Stomach (tissue), 9 donors: ENCODE measurements around the gene PSMD3. TPM values are rescaled to one million over a fixed set of nuclear protein-coding genes. Genes with fewer than 3 reads are reported as not detected.

Source experiments
- DNase-seq, 2 donors: peaks; one replicate each; pipeline versions ENCODE4 v3.0.0 to v3.0.0-alpha.2; 2013 to 2019
- H3K27ac ChIP-seq, 5 donors: fragments of 200-600 bp in 4 of 5; sonication (generic) in 4 of 5; one replicate each; pipeline ENCODE4 v1.5.1; 2013 to 2019; ENCODE audit warnings: mild to moderate bottlenecking in 1 of 5, moderate library complexity in 1 of 5
- H3K27me3 ChIP-seq, 3 donors: fragments of 200-600 bp; sonication (generic); one replicate each; pipeline ENCODE4 v1.5.1; 2017 to 2019; ENCODE audit warnings: mixed run types in 1 of 3
- H3K36me3 ChIP-seq, 4 donors: fragments of 200-600 bp; sonication (generic); 1 replicate in 3 of 4; 2 replicates in 1 of 4; pipeline ENCODE4 v1.5.1; 2016 to 2019
- H3K4me1 ChIP-seq, 4 donors: fragments of 200-600 bp; sonication (generic); one replicate each; pipeline ENCODE4 v1.5.1; 2016 to 2019
- H3K4me3 ChIP-seq, 4 donors: fragments of 200-600 bp; sonication (generic) in 3 of 4; one replicate each; pipeline ENCODE4 v1.5.1; 2016 to 2019; ENCODE audit warnings: mild to moderate bottlenecking in 1 of 4
- H3K9me3 ChIP-seq, 4 donors: fragments of 200-600 bp; sonication (generic); one replicate each; pipeline ENCODE4 v1.5.1; 2016 to 2019
- CTCF ChIP-seq, 7 experiments: fragments of 450-650 bp in 4 of 7; fragments of 200-600 bp in 3 of 7; sonication (generic) in 3 of 7; IDR thresholded peaks; one replicate each; pipeline ENCODE4 v1.5.1; 2016 to 2019; ENCODE audit warnings: antibody characterized with exemption in 7 of 7, control low read depth in 2 of 7, mild to moderate bottlenecking in 1 of 7
- EP300 ChIP-seq: sonication (generic); formaldehyde crosslinking; IDR thresholded peaks from one replicate; pipeline ENCODE4 v1.6.1; 2017; ENCODE audit warnings: antibody characterized with exemption
- POLR2A ChIP-seq, 4 donors: fragments of 450-650 bp; IDR thresholded peaks; one replicate each; pipeline ENCODE4 v1.6.1; 2016; ENCODE audit warnings: antibody characterized with exemption in 4 of 4, control low read depth in 2 of 4, mild to moderate bottlenecking in 1 of 4, moderate library complexity in 1 of 4
- POLR2AphosphoS5 ChIP-seq, 3 donors: sonication (generic); formaldehyde crosslinking; IDR thresholded peaks; one replicate each; pipeline ENCODE4 v1.6.1; 2016; ENCODE audit warnings: antibody characterized with exemption in 3 of 3
- WGBS, 5 donors: extraction: QIAGEN DNeasy Blood & Tissue Kit in 3 of 5; methylation state at CpG; one replicate each; pipeline versions ENCODE4 v1.1.5 to v1.1.7; 2013 to 2018; 5-methylcytosine and 5-hydroxymethylcytosine counted together
- intact Hi-C: fragments of 100-400 bp; cut with DNase I; formaldehyde crosslinking; loops from one replicate; pipeline ENCODE4 v1.15.1; 2023; ENCODE audit warnings: low total_unique reads
- polyA plus RNA-seq, 3 donors: library from polyadenylated mRNA; stranded (reverse); fragments of 200-250 nt; gene quantifications; one replicate each; pipeline ENCODE4 v1.2.3, GENCODE V29; 2013
- total RNA-seq, 5 donors: library from RNA; depleted of rRNA; stranded (reverse); fragments of >200 nt; gene quantifications; one replicate each; pipeline versions ENCODE4 v1.1.0 to v1.2.3, GENCODE V29; 2014 to 2016
- donor health status: healthy with polysubstance abuse.
- donor health status: Bipolar disorder and iron deficiency.
- donor health status: healthy.

Gene PSMD3
- total and polyA plus RNA-seq, 8 donors = 13.4 to 140 (median 47.3) TPM

GRCh38 chr17:39970157-39970692 is 10.4 kb upstream of the PSMD3 start:
- Histone ChIP-seq H3K4me1 (peaks cover 0 to 9% (median 0%) of the 10 kb centered on the region in 4 donors), H3K27me3 (peaks cover 0 to 42% (median 0%) of the 10 kb centered on the region in 3 donors), H3K36me3 (no peaks in the 10 kb centered on the region), H3K9me3 (no peaks in the 10 kb centered on the region), H3K27ac (no peak overlapping the region), H3K4me3 (no peak overlapping the region)
- WGBS, 5 donors = 50 to 68% (median 64%) methylated on average over 7 of the region's 7 CpGs
- TF ChIP-seq CTCF (IDR thresholded peaks at IDR 0.05) (no peak), EP300 (no peak), POLR2AphosphoS5 (IDR thresholded peaks at IDR 0.05) (no peak), POLR2A (IDR thresholded peaks at IDR 0.05) (no peak)
- DNase-seq = no peak
- intact Hi-C loops = no loop called here

GRCh38 chr17:39971076-39971603 is 9.5 kb upstream of the PSMD3 start:
- Histone ChIP-seq H3K27ac (no peak overlapping the region), H3K36me3 (no peaks in the 10 kb centered on the region), H3K4me1 (peaks cover 0 to 9% (median 0%) of the 10 kb centered on the region in 4 donors), H3K27me3 (peaks cover 0 to 49% (median 0%) of the 10 kb centered on the region in 3 donors), H3K9me3 (no peaks in the 10 kb centered on the region), H3K4me3 (no peak overlapping the region)
- TF ChIP-seq CTCF (IDR thresholded peaks at IDR 0.05) = no peak
- TF ChIP-seq POLR2AphosphoS5 (IDR thresholded peaks at IDR 0.05) = no peak
- no peak for TF ChIP-seq EP300
- TF ChIP-seq POLR2A (IDR thresholded peaks at IDR 0.05) = no peak
- intact Hi-C loops = no loop called here
- 85 to 95% (median 91%) methylated on average over 4 of the region's 4 CpGs for WGBS, 5 donors
- DNase-seq = no peak

- no peak for DNase-seq
- Histone ChIP-seq H3K4me3 (no peak overlapping the region), H3K27ac (no peak overlapping the region), H3K9me3 (no peaks in the 10 kb centered on the region), H3K27me3 (peaks cover 0 to 60% (median 0%) of the 10 kb centered on the region in 3 donors), H3K36me3 (no peaks in the 10 kb centered on the region), H3K4me1 (peaks cover 0 to 8% (median 0%) of the 10 kb centered on the region in 4 donors)
- no peak for TF ChIP-seq POLR2A (IDR thresholded peaks at IDR 0.05)
- no peak for TF ChIP-seq POLR2AphosphoS5 (IDR thresholded peaks at IDR 0.05)
- TF ChIP-seq CTCF (IDR thresholded peaks at IDR 0.05) = no peak
- TF ChIP-seq EP300 = no peak
- WGBS, 5 donors = 35 to 63% (median 47%) methylated on average over 3 of the region's 3 CpGs
- intact Hi-C loops = no loop called here
Measured at GRCh38 chr17:39972271-39972670, 8.3 kb upstream of the PSMD3 start.

- Histone ChIP-seq H3K4me1 (no peaks in the 10 kb centered on the region), H3K36me3 (no peaks in the 10 kb centered on the region), H3K27ac (no peak overlapping the region), H3K27me3 (peaks cover 0 to 70% (median 0%) of the 10 kb centered on the region in 3 donors), H3K9me3 (no peaks in the 10 kb centered on the region), H3K4me3 (no peak overlapping the region)
- TF ChIP-seq POLR2A (IDR thresholded peaks at IDR 0.05) = no peak
- TF ChIP-seq EP300 = no peak
- no peak for TF ChIP-seq CTCF (IDR thresholded peaks at IDR 0.05)
- no peak for TF ChIP-seq POLR2AphosphoS5 (IDR thresholded peaks at IDR 0.05)
- no peak for DNase-seq
- 90 to 94% (median 93%) methylated on average over 2 of the region's 2 CpGs for WGBS, 5 donors
- intact Hi-C loops = no loop called here
Measured at GRCh38 chr17:39973496-39973895, 7.1 kb upstream of the PSMD3 start.
